H1 (cell line): Measurements from ENCODE around the gene ZNF135. TPM values are rescaled to one million over a fixed set of nuclear protein-coding genes. Genes with fewer than 3 reads are reported as not detected.

Experiments
- CHD2 ChIP-seq: IDR thresholded peaks from 2 replicates; pipeline ENCODE4 v1.6.1; 2012; ENCODE audit warnings: low read length, improper control_type of control experiment
- EGR1 ChIP-seq: IDR thresholded peaks from 2 replicates; pipeline ENCODE4 v1.6.1; 2011; ENCODE audit warnings: low read depth, low read length, borderline replicate concordance
- GABPA ChIP-seq: IDR thresholded peaks from 2 replicates; pipeline ENCODE4 v1.6.1; 2011; ENCODE audit warnings: mild to moderate bottlenecking, low read length, moderate library complexity, borderline replicate concordance; ENCODE audit not compliant: insufficient read depth
- HDAC2 ChIP-seq, 2 experiments: fragments of 300-600 bp in 1 of 2; sonication (generic) in 1 of 2; IDR thresholded peaks; 2 replicates each; pipeline ENCODE4 v1.6.1; 2011 to 2012; ENCODE audit warnings: low read depth in 2 of 2, low read length in 2 of 2, mild to moderate bottlenecking in 2 of 2, moderate library complexity in 2 of 2, borderline replicate concordance in 1 of 2, inconsistent platforms in 1 of 2
- HDAC6 ChIP-seq: IDR thresholded peaks from one replicate; pipeline ENCODE4 v1.7.1; 2012; ENCODE audit warnings: low read depth, mild to moderate bottlenecking, inconsistent platforms, low read length, moderate library complexity
- JUN ChIP-seq: IDR thresholded peaks from 2 replicates; pipeline ENCODE4 v1.6.1; 2011; ENCODE audit warnings: low read depth, mild to moderate bottlenecking, improper control_type of control experiment, low read length
- KDM4A ChIP-seq: IDR thresholded peaks from one replicate; pipeline ENCODE4 v1.7.1; 2012; ENCODE audit warnings: low read depth, mild to moderate bottlenecking, moderate library complexity, low read length, inconsistent platforms; ENCODE audit not compliant: severe bottlenecking
- PHF8 ChIP-seq: fragments of 200-600 bp; sonication (generic); conservative IDR thresholded peaks from 2 replicates; pipeline ENCODE4 v1.7.1; 2012; ENCODE audit warnings: low read depth, mild to moderate bottlenecking, inconsistent platforms, low read length, moderate library complexity
- POLR2A ChIP-seq, 2 experiments: IDR thresholded peaks; 1 replicate in 1 of 2; 2 replicates in 1 of 2; pipeline ENCODE4 v1.6.1; 2011; ENCODE audit warnings: low read depth in 2 of 2, low read length in 2 of 2, mild to moderate bottlenecking in 2 of 2; ENCODE audit errors: control extremely low read depth in 1 of 2
- RBBP5 ChIP-seq: IDR thresholded peaks from 2 replicates; pipeline ENCODE4 v1.7.1; 2012; ENCODE audit warnings: low read depth, mild to moderate bottlenecking, inconsistent platforms, low read length, moderate library complexity, borderline replicate concordance
- TAF1 ChIP-seq: IDR thresholded peaks from 2 replicates; pipeline ENCODE4 v1.6.1; 2011; ENCODE audit warnings: mild to moderate bottlenecking, low read depth, low read length
- TBP ChIP-seq: IDR thresholded peaks from 2 replicates; pipeline ENCODE4 v1.6.1; 2011; ENCODE audit warnings: low read depth, low read length, improper control_type of control experiment
- TEAD4 ChIP-seq: IDR thresholded peaks from 2 replicates; pipeline ENCODE4 v1.6.1; 2012; ENCODE audit warnings: low read depth, low read length, inconsistent platforms, mixed read lengths
- ZNF274 ChIP-seq: IDR thresholded peaks from 2 replicates; pipeline ENCODE4 v1.7.0; 2012; ENCODE audit warnings: low read length, borderline replicate concordance; ENCODE audit errors: extremely low read depth
- polyA plus RNA-seq, 7 experiments: library from polyadenylated mRNA; depleted of rRNA in 3 of 7; stranded (reverse) in 5 of 7; unstranded in 2 of 7; fragments of >200 nt in 5 of 7; fragments of 200-250 nt in 2 of 7; gene quantifications; 1 replicate in 5 of 7; 2 replicates in 1 of 7; 4 replicates in 1 of 7; pipeline versions ENCODE4 v1.2.1 to v1.2.3, GENCODE V29; 2011 to 2013; ENCODE audit warnings: missing spikeins in 2 of 7, mixed read lengths in 2 of 7
- total RNA-seq: library from RNA; stranded (reverse); fragmentation: NEBNext Ultra II Directional; extraction: Animal tissue kit (Norgen Biotek cat#: 25700); gene quantifications from 2 replicates; pipeline ENCODE4 v1.2.1, GENCODE V29; 2021
- TF ChIP-seq, protein P1 (sequence below): IDR thresholded peaks from 2 replicates; pipeline ENCODE4 v1.6.1; 2012; ENCODE audit warnings: inconsistent platforms

Gene ZNF135
- total and polyA plus RNA-seq, 2 of the 8 experiments (the other 6 are each of a cell fraction or from before 2014, with no cell fraction given) = 5.2 to 7.9 TPM

DNA sequence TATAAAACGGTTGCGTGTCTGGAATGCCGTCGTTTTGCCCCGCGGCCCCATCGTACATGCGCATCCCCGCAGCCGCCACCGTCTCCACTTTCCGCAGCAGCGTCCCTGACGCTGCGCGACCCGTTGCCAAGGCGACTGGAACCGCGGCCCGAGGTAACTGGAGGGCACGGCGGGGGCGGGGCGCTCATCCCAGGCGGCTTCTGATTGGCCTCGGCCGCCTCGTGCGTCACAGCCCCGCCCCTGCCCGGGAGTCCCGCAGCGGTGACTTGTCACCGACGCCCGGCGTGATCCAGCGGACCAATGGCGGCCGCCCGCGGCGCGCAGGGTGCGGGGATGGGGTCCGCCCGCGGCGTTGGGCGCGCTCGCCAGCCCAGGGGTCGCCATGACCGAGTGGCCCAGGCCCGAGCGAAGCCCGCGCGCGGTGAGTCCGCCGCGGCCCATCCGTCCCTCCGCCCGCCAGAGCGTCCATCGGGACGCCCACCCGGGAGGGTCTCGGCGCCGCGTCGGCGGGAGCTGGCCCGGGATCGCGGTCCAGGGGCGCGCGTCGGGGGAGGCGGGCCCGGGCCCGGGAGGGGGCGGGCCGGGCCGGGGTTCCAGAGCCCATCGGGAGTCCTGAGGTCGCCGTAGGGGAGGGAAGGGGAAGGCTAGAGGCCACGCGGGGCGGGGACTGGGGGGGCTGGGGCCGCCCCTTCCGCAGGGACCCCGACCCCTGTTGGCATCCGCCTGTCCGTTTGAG lies 25.2 kb upstream of the ZNF135 start, which contains the start of gene ZSCAN1 (continued):
- TF ChIP-seq, protein P1, sequence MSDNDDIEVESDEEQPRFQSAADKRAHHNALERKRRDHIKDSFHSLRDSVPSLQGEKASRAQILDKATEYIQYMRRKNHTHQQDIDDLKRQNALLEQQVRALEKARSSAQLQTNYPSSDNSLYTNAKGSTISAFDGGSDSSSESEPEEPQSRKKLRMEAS = peak; percentile 52; the same call in 1 of the 2 replicates
- 0 out of 2 replicates have a peak, but pooled peaks have one; percentile 29 for TF ChIP-seq CHD2
- TF ChIP-seq GABPA = peak; percentile 38; the same call in 1 of the 2 replicates
- no peak for TF ChIP-seq ZNF274
- no peak for TF ChIP-seq TBP
- TF ChIP-seq RBBP5 = peak; percentile 77; the same call in 1 of the 2 replicates
- TF ChIP-seq PHF8 = peak; percentile 71
- TF ChIP-seq HDAC2 (IDR thresholded peaks at IDR 0.05; ENCODE audit: borderline replicate concordance in 1 of 2, low read depth in 2 of 2, low read length in 2 of 2) = peak in 1 of 2 experiments; percentile 56; a peak in 1 of 4 replicates
- TF ChIP-seq TEAD4 = no peak
- no peak for TF ChIP-seq JUN
- TF ChIP-seq TAF1 = peak; percentile 47; the same call in 1 of the 2 replicates
- no peak for TF ChIP-seq HDAC6
- TF ChIP-seq EGR1 = peak; percentile 51; the same call in 1 of the 2 replicates
- peak; percentile 86 for TF ChIP-seq KDM4A
- 0 out of 3 replicates have a peak, but pooled peaks of 1 of the 2 experiments have one; percentile 40 for TF ChIP-seq POLR2A (IDR thresholded peaks at IDR 0.05; ENCODE audit: control extremely low read depth in 1 of 2, low read depth in 2 of 2, low read length in 2 of 2)
- TF ChIP-seq, all 59 proteins: peak for 16
